Esophagus muscularis mucosa (tissue), 4 donors: ENCODE results near the gene CENPH. TPM values are rescaled to one million over a fixed set of nuclear protein-coding genes. Genes with fewer than 3 reads are reported as not detected.
"Not testable (repeated sequence)": the region's sequence is repeated elsewhere in the genome, so short reads cannot be mapped to it uniquely, and the experiment has no call there.

Source experiments
- DNase-seq: peaks from one replicate; pipeline ENCODE4 v3.0.0-alpha.2; 2017; ENCODE audit errors: extremely low spot score
- H3K27ac ChIP-seq, 4 donors: fragments of 200-600 bp; sonication (generic); replicated peaks in 1 of 4; 1 replicate in 3 of 4; 2 replicates in 1 of 4; pipeline ENCODE4 v1.5.1; 2016 to 2019; ENCODE audit warnings: mild to moderate bottlenecking in 1 of 4
- H3K27me3 ChIP-seq, 4 donors: fragments of 200-600 bp; sonication (generic); one replicate each; pipeline versions ENCODE4 v1.5.1 to v1.6.0; 2016 to 2019
- H3K36me3 ChIP-seq, 4 donors: fragments of 200-600 bp; sonication (generic); one replicate each; pipeline ENCODE4 v1.5.1; 2016 to 2019
- H3K4me1 ChIP-seq, 4 donors: fragments of 200-600 bp; sonication (generic); one replicate each; pipeline ENCODE4 v1.5.1; 2016 to 2019
- H3K4me3 ChIP-seq, 4 donors: fragments of 200-600 bp; sonication (generic); 1 replicate in 2 of 4; 2 replicates in 2 of 4; pipeline ENCODE4 v1.5.1; 2016 to 2019; ENCODE audit warnings: mild to moderate bottlenecking in 4 of 4, moderate library complexity in 1 of 4
- H3K9me3 ChIP-seq, 4 donors: fragments of 200-600 bp; sonication (generic); 1 replicate in 3 of 4; 2 replicates in 1 of 4; pipeline ENCODE4 v1.5.1; 2016 to 2019
- EP300 ChIP-seq: sonication (generic); formaldehyde crosslinking; IDR thresholded peaks from one replicate; pipeline ENCODE4 v1.6.1; 2017; ENCODE audit warnings: antibody characterized with exemption
- POLR2A ChIP-seq: fragments of 450-650 bp; IDR thresholded peaks from one replicate; pipeline ENCODE4 v1.6.1; 2017; ENCODE audit warnings: antibody characterized with exemption, moderate library complexity, mild to moderate bottlenecking, low read depth
- POLR2AphosphoS5 ChIP-seq, 2 donors: sonication (generic); formaldehyde crosslinking; IDR thresholded peaks; one replicate each; pipeline ENCODE4 v1.6.1; 2017; ENCODE audit warnings: antibody characterized with exemption in 2 of 2
- WGBS: methylation state at CpG from one replicate; pipeline ENCODE4 v1.1.5; 2018; 5-methylcytosine and 5-hydroxymethylcytosine counted together
- intact Hi-C: fragments of 100-400 bp; cut with DNase I; formaldehyde crosslinking; loops from one replicate; pipeline ENCODE4 v1.15.1; 2023
- total RNA-seq, 4 donors: library from RNA; depleted of rRNA; stranded (reverse); fragments of >200 nt; gene quantifications; one replicate each; pipeline versions ENCODE4 v1.1.0 to v1.2.1, GENCODE V29; 2016
- TF ChIP-seq, protein P1 (sequence below), 3 experiments: fragments of 200-600 bp in 2 of 3; fragments of 450-650 bp in 1 of 3; sonication (generic) in 2 of 3; IDR thresholded peaks; one replicate each; pipeline ENCODE4 v1.5.1; 2017 to 2019; ENCODE audit warnings: antibody characterized with exemption in 3 of 3, mild to moderate bottlenecking in 2 of 3, moderate library complexity in 1 of 3

The CENPH gene, protein sequence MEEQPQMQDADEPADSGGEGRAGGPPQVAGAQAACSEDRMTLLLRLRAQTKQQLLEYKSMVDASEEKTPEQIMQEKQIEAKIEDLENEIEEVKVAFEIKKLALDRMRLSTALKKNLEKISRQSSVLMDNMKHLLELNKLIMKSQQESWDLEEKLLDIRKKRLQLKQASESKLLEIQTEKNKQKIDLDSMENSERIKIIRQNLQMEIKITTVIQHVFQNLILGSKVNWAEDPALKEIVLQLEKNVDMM
- 1 to 10 TPM in 2 of 4 donors, under 1 TPM in 1, not detected in 1; 0.66 to 2.4 (median 2.2) TPM for total RNA-seq

DNA sequence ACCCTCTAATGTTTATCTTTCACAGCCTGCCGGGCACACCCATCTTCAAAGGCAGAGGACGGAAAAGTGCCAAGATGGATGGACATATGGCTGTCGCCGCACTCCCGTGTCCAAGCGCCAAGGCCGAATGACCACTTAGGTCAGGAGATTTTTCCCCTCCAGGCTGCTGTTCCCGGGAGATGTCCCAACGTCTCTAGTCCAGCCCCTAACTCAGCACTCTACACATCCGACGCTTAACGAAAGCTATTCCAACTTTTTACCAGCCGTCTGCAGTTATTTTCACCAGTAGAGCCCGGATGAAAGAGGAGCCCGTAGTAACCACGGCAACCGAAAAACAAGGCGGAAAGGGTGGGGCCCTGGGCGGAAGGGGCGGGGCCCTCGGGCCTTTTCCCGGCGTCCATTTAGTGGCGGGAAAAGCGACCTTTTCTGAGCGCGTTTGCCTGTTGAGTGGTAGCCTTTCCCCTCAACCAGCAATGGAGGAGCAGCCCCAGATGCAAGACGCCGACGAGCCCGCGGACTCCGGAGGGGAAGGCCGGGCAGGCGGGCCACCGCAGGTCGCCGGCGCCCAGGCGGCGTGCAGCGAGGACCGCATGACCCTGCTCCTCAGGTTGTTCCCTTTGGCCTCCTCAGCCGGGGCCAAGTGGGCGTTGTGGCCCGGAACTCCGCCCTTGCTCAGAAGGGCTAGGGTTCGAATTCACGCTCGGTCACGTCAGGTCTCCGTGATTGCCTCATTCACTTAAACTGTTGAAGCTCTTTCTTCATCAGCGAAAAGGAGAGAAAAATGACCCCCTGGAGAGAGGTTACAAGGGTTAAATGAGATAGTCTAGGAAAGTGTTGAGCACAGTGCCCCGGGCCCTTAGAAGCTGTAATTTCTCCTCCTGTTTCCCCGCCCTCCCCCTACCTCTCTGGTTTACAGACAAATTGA lies at the start of gene CENPH:
CENPH (plus strand) TSS at position 422 of the 925 bp plus-strand sequence; CDS start at position 474, 52 bp downstream.
- Histone ChIP-seq H3K4me1 (peaks cover 11 to 17% (median 16%) of the 10 kb centered on the region in 4 donors), H3K27me3 (no peaks in the 10 kb centered on the region), H3K36me3 (no peaks in the 10 kb centered on the region), H3K4me3 (peak within 1 kb of the TSS; percentile 61 to 79 (median 70)), H3K27ac (peak within 1 kb of the TSS; percentile 51 to 82 (median 71)), H3K9me3 (no peaks in the 10 kb centered on the region)
- peak; percentile 97 for DNase-seq
- WGBS = 0% methylated on average over 14 of the region's 55 CpGs
- intact Hi-C loops = no loop called here
- no peak for TF ChIP-seq POLR2A
- TF ChIP-seq POLR2AphosphoS5 (IDR thresholded peaks at IDR 0.05) = peak; percentile 30 to 62
- peak; percentile 34 for TF ChIP-seq EP300
- TF ChIP-seq, protein P1, sequence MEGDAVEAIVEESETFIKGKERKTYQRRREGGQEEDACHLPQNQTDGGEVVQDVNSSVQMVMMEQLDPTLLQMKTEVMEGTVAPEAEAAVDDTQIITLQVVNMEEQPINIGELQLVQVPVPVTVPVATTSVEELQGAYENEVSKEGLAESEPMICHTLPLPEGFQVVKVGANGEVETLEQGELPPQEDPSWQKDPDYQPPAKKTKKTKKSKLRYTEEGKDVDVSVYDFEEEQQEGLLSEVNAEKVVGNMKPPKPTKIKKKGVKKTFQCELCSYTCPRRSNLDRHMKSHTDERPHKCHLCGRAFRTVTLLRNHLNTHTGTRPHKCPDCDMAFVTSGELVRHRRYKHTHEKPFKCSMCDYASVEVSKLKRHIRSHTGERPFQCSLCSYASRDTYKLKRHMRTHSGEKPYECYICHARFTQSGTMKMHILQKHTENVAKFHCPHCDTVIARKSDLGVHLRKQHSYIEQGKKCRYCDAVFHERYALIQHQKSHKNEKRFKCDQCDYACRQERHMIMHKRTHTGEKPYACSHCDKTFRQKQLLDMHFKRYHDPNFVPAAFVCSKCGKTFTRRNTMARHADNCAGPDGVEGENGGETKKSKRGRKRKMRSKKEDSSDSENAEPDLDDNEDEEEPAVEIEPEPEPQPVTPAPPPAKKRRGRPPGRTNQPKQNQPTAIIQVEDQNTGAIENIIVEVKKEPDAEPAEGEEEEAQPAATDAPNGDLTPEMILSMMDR (IDR thresholded peaks at IDR 0.05) = peak in 1 of 3 experiments; percentile 2

DNA sequence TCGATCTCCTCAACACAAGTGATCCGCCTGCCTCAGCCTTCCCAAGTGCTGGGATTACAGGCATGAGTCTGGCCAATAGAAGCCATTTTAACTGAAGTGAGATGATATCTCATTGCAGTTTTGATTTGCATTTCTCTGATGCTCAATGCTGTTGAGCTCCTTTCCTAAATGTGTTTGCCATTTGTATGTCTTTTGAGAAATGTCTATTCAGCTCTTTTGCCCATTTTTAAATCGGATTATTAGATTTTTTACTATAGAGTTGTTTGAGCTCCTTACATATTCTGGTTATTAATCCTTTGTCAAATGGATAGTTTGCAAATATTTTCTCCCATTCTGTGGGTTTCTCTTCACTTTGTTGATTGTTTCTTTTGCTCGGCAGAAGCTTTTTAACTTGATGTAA lies 49.1 kb upstream of the CENPH start:
- H3K27me3 ChIP-seq, intact Hi-C loops, H3K27ac ChIP-seq, H3K4me1 ChIP-seq, H3K36me3 ChIP-seq, H3K4me3 ChIP-seq, DNase-seq: not testable (repeated sequence)
- WGBS = 93% methylated on average over 4 of the region's 4 CpGs
- peaks cover 0 to 11% (median 5%) of the 10 kb centered on the region in 4 donors for H3K9me3 ChIP-seq

DNA sequence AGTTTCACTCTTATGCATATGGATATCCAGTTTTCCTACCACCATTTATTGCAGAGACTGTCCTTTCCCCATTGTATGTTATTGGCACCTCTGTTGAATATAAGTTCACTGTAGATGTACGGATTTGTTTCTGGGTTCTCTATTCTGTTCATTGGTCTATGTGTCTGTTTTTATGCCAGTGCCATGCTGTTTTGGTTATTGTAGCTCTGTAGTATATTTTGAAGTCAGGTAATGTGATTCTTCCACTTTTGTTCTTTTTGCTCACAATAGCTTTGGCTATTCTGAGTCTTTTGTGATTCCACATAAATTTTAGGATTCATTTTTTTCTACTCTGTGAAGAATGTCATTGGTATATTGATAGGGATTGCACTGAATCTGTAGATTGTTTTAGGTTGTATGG lies 48.6 kb upstream of the CENPH start:
- H3K27me3 ChIP-seq = no peaks in the 10 kb centered on the region
- H3K4me3 ChIP-seq = no peak overlapping the region
- WGBS = 73% methylated on average over 1 of the region's 1 CpG
- no peaks in the 10 kb centered on the region for H3K36me3 ChIP-seq
- TF ChIP-seq EP300 (no peak), POLR2A (no peak), POLR2AphosphoS5 (IDR thresholded peaks at IDR 0.05) (no peak)
- TF ChIP-seq, protein P1 (IDR thresholded peaks at IDR 0.05) = no peak
- H3K27ac ChIP-seq = no peak overlapping the region
- no peaks in the 10 kb centered on the region for H3K4me1 ChIP-seq
- intact Hi-C loops = no loop called here
- no peak for DNase-seq
- H3K9me3 ChIP-seq = peaks cover 0 to 11% (median 5%) of the 10 kb centered on the region in 4 donors

DNA sequence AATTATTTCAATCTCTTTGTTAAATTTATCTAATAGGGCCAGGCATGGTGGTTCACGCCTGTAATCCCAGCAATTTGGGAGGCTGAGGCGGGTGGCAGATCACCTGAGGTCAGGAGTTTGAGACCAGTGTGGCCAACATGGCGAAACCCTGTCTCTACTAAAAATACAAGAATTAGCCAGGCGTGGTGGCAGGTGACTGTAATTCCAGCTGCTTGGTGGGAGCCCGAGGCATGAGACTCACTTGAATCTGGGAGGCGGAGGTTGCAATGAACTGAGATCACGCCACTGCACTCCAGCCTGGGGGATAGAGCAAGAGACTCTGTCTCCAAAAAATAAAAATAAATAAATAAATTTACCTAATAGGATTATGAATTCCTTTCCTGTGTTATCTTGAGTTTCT lies 40.8 kb upstream of the CENPH start:
- H3K4me1 ChIP-seq, H3K27me3 ChIP-seq, intact Hi-C loops, H3K27ac ChIP-seq, H3K4me3 ChIP-seq, H3K36me3 ChIP-seq, H3K9me3 ChIP-seq, DNase-seq: not testable (repeated sequence)
- 96% methylated on average over 7 of the region's 7 CpGs for WGBS

DNA sequence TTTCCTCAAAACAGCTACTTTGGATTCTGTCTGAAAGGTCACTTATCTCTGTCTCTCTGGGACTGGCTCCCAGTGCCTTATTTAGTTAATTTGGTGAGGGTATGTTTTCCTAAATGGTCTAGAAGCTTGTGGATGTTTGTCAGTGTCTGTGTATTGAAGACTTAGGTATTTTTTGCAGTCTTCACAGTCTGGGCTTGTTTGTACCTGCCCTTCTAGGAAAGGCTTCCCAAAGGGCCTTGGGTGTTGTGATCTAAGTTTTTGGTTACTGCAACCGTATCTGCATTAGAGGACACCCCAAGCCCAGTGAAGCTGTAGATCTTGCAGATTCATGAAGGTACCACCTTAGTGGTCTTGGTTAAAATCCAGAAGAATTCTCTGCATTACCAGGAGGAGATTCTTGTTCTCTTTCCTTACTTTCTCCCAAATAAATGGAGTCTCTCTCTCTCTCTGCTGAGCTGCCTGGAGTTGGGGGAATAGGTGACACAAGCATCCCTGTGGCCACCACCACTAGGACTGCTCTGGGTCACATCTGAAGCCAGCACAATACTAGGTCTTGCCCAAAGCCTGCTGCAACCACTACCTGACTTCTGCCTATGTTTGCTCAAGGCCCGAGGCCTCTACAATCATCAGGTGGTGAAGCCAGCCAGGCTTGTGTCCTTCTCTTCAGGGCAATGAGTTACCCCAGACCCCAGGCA lies 40.3 kb upstream of the CENPH start:
- Histone ChIP-seq H3K9me3 (no peaks in the 10 kb centered on the region), H3K4me3 (no peak overlapping the region), H3K4me1 (no peaks in the 10 kb centered on the region), H3K27ac (no peak overlapping the region), H3K27me3 (no peaks in the 10 kb centered on the region), H3K36me3 (no peaks in the 10 kb centered on the region)
- DNase-seq = no peak
- TF ChIP-seq POLR2AphosphoS5 (IDR thresholded peaks at IDR 0.05) (no peak), EP300 (no peak), POLR2A (no peak)
- TF ChIP-seq, protein P1 (IDR thresholded peaks at IDR 0.05) = no peak
- intact Hi-C loops = no loop called here
- 89% methylated on average over 1 of the region's 2 CpGs for WGBS
